SU-DHL-6 (cell line): ENCODE data around the gene MPHOSPH6.

Experiments
- CTCF ChIP-seq: fragments of 200-600 bp; sonication (generic); IDR thresholded peaks from one replicate; pipeline ENCODE4 v1.5.1; 2017; ENCODE audit warnings: antibody characterized with exemption, mild to moderate bottlenecking, low read length, moderate library complexity; ENCODE audit not compliant: insufficient read depth, poor library complexity, severe bottlenecking
- EZH2phosphoT487 ChIP-seq: fragments of 200-600 bp; sonication (generic), shearing (Covaris generic); conservative IDR thresholded peaks from 2 replicates; pipeline ENCODE4 v1.6.1; 2018; ENCODE audit warnings: mild to moderate bottlenecking, antibody characterized with exemption, low read length, moderate library complexity, mixed read lengths

GRCh38 chr16:82182266-82183003 lies 12.4 kb upstream of the MPHOSPH6 start:
- TF ChIP-seq CTCF: no peak
- no peak for TF ChIP-seq EZH2phosphoT487
